GM12878 (cell line): ENCODE results near the gene PCP2.

Experiments
- CHD1 ChIP-seq: IDR thresholded peaks from 2 replicates; pipeline ENCODE4 v1.6.1; 2012; ENCODE audit warnings: low read depth, low read length, improper control_type of control experiment
- JUNB ChIP-seq: IDR thresholded peaks from 2 replicates; pipeline ENCODE4 v1.6.1; 2016; ENCODE audit warnings: antibody characterized with exemption, mild to moderate bottlenecking
- NFYB ChIP-seq: IDR thresholded peaks from 2 replicates; pipeline ENCODE4 v1.6.1; 2011; ENCODE audit warnings: low read depth, mild to moderate bottlenecking, low read length, improper control_type of control experiment, moderate library complexity; ENCODE audit not compliant: insufficient read depth
- PML ChIP-seq: IDR thresholded peaks from 2 replicates; pipeline ENCODE4 v1.6.1; 2012; ENCODE audit warnings: low read length, inconsistent platforms
- POLR2AphosphoS5 ChIP-seq: IDR thresholded peaks from 2 replicates; pipeline ENCODE4 v1.6.1; 2011; ENCODE audit warnings: mild to moderate bottlenecking, low read length, inconsistent platforms
- RAD21 ChIP-seq: IDR thresholded peaks from 2 replicates; pipeline ENCODE4 v1.6.1; 2011; ENCODE audit warnings: mild to moderate bottlenecking, low read depth, low read length, moderate library complexity; ENCODE audit not compliant: insufficient read depth
- RCOR1 ChIP-seq: conservative IDR thresholded peaks from 2 replicates; pipeline ENCODE4 v1.6.1; 2012; ENCODE audit warnings: low read depth, low read length, improper control_type of control experiment
- TAF1 ChIP-seq: IDR thresholded peaks from 2 replicates; pipeline ENCODE4 v1.6.1; 2011; ENCODE audit warnings: mild to moderate bottlenecking, low read depth, low read length, borderline replicate concordance
- TCF7 ChIP-seq: IDR thresholded peaks from 2 replicates; pipeline ENCODE4 v1.6.1; 2014; ENCODE audit warnings: antibody characterized with exemption, borderline replicate concordance
- ZZZ3 ChIP-seq: IDR thresholded peaks from 2 replicates; pipeline ENCODE4 v1.6.1; 2011; ENCODE audit warnings: low read depth; ENCODE audit not compliant: control insufficient read depth, insufficient read length
- TF ChIP-seq, protein P1 (sequence below), 3 experiments: IDR thresholded peaks in 2 of 3; conservative IDR thresholded peaks in 1 of 3; 2 replicates each; pipeline ENCODE4 v1.5.1; 2011; ENCODE audit warnings: low read depth in 3 of 3, low read length in 3 of 3, mild to moderate bottlenecking in 3 of 3, control low read depth in 2 of 3, moderate library complexity in 2 of 3, inconsistent platforms in 1 of 3, mixed read lengths in 1 of 3; ENCODE audit not compliant: control insufficient read depth in 2 of 3, insufficient read depth in 1 of 3; ENCODE audit errors: extremely low read depth in 1 of 3
- TF ChIP-seq, protein P2 (sequence below): fragments of 450-650 bp; formaldehyde crosslinking; IDR thresholded peaks from 2 replicates; pipeline ENCODE4 v1.4.0; 2022; ENCODE audit warnings: mild to moderate bottlenecking, moderate library complexity
- TF ChIP-seq, protein P3 (sequence below): IDR thresholded peaks from 2 replicates; pipeline ENCODE4 v1.6.1; 2012; ENCODE audit warnings: low read depth, low read length, improper control_type of control experiment
- TF ChIP-seq, protein P4 (sequence below): fragments of 450-650 bp; IDR thresholded peaks from 2 replicates; pipeline ENCODE4 v1.6.1; 2017; ENCODE audit warnings: mild to moderate bottlenecking

DNA sequence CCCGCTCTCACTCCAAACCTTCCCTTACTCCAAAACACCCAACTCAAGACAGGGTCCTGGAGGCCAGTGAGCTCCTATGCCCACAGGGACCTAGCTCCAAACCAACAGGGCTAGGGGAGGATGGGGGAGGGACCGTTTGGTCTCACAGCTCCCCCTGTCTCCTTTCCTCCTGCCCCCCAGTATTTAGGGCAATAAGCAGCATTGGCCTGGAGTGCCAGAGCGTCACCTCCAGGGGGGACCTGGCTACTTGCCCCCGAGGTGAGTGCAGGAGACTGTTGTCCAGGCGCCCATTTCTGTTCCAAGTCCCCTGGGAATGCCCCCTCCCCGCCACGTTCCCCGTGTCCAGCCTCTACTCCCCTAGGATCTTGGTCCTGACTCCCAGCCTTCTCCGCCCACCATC is 36.1 kb upstream of the PCP2 start:
- TF ChIP-seq, protein P1, sequence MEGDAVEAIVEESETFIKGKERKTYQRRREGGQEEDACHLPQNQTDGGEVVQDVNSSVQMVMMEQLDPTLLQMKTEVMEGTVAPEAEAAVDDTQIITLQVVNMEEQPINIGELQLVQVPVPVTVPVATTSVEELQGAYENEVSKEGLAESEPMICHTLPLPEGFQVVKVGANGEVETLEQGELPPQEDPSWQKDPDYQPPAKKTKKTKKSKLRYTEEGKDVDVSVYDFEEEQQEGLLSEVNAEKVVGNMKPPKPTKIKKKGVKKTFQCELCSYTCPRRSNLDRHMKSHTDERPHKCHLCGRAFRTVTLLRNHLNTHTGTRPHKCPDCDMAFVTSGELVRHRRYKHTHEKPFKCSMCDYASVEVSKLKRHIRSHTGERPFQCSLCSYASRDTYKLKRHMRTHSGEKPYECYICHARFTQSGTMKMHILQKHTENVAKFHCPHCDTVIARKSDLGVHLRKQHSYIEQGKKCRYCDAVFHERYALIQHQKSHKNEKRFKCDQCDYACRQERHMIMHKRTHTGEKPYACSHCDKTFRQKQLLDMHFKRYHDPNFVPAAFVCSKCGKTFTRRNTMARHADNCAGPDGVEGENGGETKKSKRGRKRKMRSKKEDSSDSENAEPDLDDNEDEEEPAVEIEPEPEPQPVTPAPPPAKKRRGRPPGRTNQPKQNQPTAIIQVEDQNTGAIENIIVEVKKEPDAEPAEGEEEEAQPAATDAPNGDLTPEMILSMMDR (IDR thresholded peaks at IDR 0.05 in 2 of 3, conservative IDR thresholded peaks at IDR 0.05 in 1 of 3; ENCODE audit: control insufficient read depth in 2 of 3, extremely low read depth in 1 of 3, insufficient read depth in 1 of 3, low read depth in 3 of 3, low read length in 3 of 3): no peak
- TF ChIP-seq TCF7 (no peak), JUNB (no peak), POLR2AphosphoS5 (no peak), RAD21 (no peak), RCOR1 (no peak), NFYB (no peak), CHD1 (no peak), PML (no peak), TAF1 (no peak), ZZZ3 (no peak)
- TF ChIP-seq, protein P2, sequence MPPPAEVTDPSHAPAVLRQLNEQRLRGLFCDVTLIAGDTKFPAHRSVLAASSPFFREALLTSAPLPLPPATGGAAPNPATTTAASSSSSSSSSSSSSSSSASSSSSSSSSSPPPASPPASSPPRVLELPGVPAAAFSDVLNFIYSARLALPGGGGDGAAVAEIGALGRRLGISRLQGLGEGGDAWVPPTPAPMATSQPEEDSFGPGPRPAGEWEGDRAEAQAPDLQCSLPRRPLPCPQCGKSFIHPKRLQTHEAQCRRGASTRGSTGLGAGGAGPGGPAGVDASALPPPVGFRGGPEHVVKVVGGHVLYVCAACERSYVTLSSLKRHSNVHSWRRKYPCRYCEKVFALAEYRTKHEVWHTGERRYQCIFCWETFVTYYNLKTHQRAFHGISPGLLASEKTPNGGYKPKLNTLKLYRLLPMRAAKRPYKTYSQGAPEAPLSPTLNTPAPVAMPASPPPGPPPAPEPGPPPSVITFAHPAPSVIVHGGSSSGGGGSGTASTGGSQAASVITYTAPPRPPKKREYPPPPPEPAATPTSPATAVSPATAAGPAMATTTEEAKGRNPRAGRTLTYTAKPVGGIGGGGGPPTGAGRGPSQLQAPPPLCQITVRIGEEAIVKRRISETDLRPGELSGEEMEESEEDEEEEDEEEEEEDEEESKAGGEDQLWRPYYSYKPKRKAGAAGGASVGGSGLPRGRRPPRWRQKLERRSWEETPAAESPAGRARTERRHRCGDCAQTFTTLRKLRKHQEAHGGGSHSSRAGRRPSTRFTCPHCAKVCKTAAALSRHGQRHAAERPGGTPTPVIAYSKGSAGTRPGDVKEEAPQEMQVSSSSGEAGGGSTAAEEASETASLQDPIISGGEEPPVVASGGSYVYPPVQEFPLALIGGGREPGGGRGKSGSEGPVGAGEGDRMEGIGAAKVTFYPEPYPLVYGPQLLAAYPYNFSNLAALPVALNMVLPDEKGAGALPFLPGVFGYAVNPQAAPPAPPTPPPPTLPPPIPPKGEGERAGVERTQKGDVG (CRISPR knock-in tag): no peak
- TF ChIP-seq, protein P3, sequence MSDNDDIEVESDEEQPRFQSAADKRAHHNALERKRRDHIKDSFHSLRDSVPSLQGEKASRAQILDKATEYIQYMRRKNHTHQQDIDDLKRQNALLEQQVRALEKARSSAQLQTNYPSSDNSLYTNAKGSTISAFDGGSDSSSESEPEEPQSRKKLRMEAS: no peak
- TF ChIP-seq, protein P4, sequence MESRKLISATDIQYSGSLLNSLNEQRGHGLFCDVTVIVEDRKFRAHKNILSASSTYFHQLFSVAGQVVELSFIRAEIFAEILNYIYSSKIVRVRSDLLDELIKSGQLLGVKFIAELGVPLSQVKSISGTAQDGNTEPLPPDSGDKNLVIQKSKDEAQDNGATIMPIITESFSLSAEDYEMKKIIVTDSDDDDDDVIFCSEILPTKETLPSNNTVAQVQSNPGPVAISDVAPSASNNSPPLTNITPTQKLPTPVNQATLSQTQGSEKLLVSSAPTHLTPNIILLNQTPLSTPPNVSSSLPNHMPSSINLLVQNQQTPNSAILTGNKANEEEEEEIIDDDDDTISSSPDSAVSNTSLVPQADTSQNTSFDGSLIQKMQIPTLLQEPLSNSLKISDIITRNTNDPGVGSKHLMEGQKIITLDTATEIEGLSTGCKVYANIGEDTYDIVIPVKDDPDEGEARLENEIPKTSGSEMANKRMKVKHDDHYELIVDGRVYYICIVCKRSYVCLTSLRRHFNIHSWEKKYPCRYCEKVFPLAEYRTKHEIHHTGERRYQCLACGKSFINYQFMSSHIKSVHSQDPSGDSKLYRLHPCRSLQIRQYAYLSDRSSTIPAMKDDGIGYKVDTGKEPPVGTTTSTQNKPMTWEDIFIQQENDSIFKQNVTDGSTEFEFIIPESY: no peak
